HG03558 (cell line): ENCODE results near the gene WNT7B.

ENCODE experiments used
- ATAC-seq: cut with Tn5 transposase; IDR thresholded peaks from one replicate; pipeline ENCODE4 v1.9.1; 2021; ENCODE audit warnings: moderate number of reproducible peaks; ENCODE audit not compliant: unreplicated experiment; ENCODE audit errors: extremely low read depth

The WNT7B gene

GRCh38 chr22:45895436-45896152 is 81.4 kb downstream of the WNT7B start:
- ATAC-seq: no peak

DNA sequence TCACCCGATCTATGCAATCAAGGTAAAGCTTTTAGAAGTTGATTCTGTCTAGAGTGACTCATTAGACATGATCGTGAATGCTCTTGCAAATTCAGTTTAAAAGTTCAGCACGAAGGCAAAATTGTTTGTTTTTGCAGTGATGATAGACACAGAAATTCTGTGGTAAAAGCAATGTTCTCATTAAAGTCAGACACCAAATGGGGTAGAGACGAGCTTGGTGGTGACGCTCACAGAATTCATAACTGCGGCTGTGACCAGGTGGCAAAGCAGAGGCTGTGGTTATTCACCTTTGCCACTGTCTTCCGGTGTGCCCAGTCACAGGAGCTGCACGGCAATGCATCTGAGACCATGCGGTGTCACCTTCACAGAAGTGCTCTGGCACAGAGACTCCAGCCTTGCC is 83.4 kb downstream of the WNT7B start:
- ATAC-seq: no peak

DNA sequence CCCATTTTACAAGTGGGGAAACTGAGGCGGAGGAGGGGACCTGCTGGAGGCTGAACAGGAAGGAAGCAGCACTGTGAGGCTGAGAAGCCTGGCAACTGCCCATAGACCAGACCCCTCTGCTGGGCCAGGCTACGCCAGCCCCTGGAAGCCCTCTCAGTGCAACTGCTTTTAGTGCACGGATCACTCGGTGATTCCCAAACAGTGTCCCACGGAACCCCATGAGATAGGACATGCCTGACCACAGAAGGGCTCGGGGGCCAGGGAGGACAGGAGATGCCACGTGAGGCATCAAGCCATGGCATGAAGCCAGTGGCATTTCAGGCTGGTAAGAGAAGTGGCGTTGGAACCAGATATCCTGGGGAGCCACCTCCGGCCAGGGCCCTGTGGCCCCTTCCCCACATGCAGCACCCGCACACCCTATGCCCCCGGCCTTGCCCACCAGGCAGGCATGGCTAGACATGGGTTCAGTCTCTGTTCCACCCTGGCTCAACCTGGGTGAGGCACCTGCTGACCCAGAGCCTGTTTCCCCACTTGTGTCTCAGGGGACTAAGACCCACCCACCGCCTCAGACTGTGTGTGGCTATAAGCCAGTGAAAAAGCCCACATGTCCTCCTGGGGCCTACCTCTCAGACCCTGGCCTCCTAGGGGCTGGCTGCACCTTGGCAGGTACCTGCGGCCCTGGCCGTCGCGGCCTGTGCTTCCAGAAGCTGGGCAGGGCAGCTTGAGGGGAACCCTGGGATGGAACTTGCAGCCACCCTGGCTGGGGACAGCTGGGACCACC is 84.1 kb downstream of the WNT7B start:
- ATAC-seq: no peak

DNA sequence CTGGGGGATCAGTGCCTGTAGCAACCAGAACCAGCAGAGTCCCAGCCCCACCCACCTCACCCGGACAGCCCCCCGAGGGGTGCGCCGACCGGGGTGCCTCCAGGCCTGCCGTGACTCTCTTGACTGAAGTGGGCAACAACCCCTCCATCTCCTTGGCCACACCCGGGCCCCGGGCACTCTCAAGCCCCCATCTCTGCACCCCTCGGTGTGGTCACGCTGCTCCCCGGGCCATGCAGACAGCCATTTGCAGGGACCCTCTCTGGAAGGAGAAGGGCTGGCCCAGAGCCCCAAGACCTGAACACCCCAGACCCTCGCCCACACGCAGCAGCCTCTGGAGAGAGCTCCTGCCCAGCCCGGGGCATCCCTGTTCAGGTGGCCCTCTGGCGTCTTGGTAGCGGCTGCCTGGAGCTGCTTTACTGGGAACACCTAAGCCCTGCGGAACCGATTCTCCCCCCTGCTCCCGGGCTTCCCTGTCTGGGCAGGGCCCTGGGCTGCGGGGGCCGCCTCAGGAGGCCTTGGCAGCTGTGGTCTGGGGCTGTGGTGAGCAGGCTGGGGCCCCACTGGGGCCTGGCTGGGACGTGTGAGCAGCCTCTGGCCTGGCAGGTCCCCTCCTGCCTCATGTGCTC is 84.9 kb downstream of the WNT7B start:
- ATAC-seq: no peak

DNA sequence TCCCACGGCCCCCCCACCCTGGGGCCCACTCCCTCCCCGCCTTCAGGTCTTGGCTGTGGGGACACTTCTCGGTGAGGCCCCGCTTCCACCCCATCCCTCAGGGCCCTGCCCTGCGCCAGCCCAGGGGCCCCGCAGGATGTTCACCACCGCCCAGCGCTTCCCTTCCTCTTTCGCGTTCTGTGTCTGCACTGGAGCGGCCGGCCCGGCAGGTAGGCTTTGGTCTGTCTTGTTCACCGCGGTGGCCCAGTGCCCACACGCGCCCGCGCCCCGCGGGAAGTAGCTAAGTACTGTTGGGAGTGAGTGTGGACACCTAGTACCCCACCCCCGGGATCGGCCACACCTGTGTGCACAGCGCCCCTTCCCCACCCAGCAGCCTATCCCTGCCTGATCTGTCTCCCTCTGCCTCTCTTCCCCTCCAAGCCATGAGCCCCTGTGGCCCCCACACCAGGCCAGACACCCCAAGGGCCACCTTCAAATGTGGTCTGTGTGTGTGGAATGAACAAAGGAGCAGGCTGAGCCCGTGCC is 85.4 kb downstream of the WNT7B start:
- no peak for ATAC-seq

GRCh38 chr22:45891021-45891421 is 85.9 kb downstream of the WNT7B start:
- no peak for ATAC-seq

DNA sequence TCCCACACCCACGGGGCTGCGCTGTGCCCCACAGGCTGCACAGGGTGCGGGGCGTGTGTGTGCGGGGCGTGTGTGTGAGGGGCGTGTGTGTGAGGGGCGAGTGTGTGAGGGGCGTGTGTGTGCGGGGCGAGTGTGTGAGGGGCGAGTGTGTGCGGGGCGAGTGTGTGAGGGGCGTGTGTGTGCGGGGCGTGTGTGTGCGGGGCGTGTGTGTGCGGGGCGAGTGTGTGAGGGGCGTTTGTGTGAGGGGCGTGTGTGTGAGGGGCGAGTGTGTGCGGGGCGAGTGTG is 86.7 kb downstream of the WNT7B start:
- ATAC-seq: no peak

DNA sequence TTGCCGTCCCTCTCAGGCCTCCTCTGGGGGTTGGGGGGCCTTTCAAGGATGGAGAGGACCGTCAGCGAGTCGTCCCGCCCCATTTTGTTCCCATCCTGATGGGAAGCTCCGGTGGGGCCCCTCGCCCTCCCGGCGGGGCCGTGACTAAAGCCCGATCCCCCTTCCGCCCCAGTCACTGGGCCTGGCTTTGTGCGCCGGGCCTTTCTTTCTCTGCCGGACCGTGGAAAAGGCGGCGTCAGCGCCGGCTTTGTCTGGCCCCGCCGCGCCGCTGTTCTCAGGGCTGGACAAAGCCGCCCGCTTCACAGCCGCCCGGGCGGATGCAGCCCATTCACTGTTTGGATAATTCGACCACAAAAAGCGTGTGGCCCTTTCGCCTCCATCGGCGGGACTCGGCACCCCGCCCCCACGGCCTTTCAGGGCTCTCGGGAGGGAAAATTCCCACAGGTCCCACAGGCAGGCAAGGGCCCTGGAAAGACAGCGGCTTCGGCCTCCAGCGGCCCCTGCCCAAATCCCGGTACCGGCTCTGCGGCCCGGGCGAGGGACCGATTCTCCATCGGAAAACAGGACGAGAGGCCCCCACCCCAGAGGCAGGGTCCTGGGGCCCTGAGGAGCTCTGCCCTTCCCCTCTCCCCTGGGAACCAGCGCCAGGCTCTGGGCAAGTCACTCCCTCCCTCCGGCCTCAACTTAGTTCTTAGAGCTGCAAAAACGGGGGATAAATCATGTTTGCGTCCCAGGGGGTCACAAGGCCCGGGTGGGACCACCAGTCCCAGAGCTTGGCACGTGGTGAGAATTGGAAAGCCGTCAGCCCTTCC is 87.2 kb downstream of the WNT7B start:
- ATAC-seq: no peak

GRCh38 chr22:45889093-45889538 is 87.8 kb downstream of the WNT7B start:
- ATAC-seq: no peak

DNA sequence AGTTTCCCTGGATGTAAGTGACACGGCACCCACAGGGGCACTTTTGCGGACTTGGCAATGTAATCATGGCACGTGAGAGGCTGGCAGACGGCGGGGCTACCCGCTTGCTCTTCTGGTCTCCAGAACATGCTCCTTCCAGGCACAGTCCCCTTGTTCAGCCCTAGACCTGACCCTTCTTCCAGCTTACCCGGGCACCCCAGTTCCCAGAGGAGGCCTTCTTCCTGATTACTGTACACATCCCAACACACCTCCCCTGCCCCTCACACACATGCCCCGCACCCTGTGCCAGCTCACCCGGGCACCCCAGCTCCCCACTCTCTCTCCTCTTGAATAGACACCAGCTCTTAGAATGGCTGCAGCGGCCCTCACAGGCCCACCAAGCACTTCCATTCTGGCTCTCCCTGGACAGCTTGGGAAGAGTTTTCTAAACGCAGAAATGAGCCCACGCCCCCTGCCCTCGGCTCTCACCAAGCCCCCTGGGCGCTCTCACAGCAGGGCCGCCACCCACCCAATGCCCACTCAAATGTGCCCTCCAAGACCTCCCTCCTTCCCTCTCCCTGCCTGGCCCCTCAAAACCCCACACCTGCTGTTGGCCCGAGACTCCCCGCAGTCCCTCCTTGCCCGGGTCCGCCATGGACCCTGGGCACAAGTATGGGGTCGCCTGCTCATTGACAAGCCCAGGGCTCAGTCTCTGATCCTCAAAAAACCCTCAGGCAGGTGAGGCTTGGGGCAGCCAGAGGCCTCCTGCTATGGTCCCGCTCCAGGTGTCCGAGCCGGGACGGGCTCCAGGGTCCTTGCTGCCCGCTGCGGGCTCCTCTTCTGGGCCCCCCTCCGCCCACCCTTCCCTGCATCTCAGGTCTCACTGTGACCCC is 88.5 kb downstream of the WNT7B start:
- ATAC-seq: no peak

GRCh38 chr22:45887202-45888131 is 89.5 kb downstream of the WNT7B start:
- ATAC-seq: no peak

- ATAC-seq: no peak
Observed at GRCh38 chr22:45886540-45886939, 90.4 kb downstream of the WNT7B start.

DNA sequence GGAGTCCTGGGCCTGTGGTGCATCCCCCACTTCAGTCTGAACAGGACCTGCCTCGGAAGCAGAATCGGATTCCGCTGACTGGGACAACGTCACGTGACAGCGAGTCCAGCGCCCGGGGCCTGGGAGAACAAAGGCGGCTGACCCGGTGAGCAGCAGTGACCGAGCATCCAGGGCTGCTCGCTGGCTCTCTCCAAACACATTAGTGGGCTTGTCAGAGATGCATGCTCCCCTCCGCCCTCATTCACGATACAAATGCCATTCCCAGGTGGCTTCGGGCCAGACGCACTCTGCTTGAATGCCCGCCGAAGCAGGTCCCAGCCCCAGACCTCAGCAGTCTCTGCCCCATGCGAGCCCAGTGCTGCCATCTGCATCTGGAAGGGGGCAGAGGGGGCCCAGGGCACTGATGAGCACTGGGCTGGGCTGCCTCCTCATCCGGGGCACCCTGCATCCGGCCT is 91.0 kb downstream of the WNT7B start:
- ATAC-seq: no peak

GRCh38 chr22:45885171-45885840 is 91.7 kb downstream of the WNT7B start:
- ATAC-seq: no peak

- no peak for ATAC-seq
Observed at GRCh38 chr22:45884201-45885062, 92.5 kb downstream of the WNT7B start.

- ATAC-seq: no peak
Observed at GRCh38 chr22:45883811-45884170, 93.2 kb downstream of the WNT7B start.
